PC-3 (cell line): Measurements from ENCODE around the gene CYP4F3. TPM values are rescaled to one million over a fixed set of nuclear protein-coding genes. Genes with fewer than 3 reads are reported as not detected.

Source experiments
- ATAC-seq: fragments of 200-7000 bp; cut with Tn5 transposase; 2 replicates; pipeline ENCODE4 v1.9.1; 2020; ENCODE audit warnings: mild to moderate bottlenecking, moderate library complexity
- BruUV-seq: library from RNA; stranded (reverse); fragments of 400-500 nt; replicated peaks from 2 replicates; lab custom pipeline; 2021; lab: Mats Ljungman, UMichigan
- CTCF ChIA-PET: fragments of 300-600 bp; sonication (Branson Sonifier 250); formaldehyde crosslinking; loops from one replicate; lab custom pipeline; 2022; ENCODE audit warnings: antibody characterized with exemption; lab: Charles Lee
- POLR2A ChIA-PET: fragments of 300-600 bp; sonication (Branson Sonifier 250); formaldehyde crosslinking; loops from one replicate; lab custom pipeline; 2022; ENCODE audit warnings: antibody characterized with exemption; ENCODE audit not compliant: unreplicated experiment; lab: Charles Lee
- DNase-seq: peaks from one replicate; pipeline ENCODE4 v3.0.0-alpha.2; 2015
- H2AFZ ChIP-seq: fragments of 300-600 bp; sonication (generic); 2 replicates; pipeline ENCODE4 v1.6.0; 2016; ENCODE audit warnings: antibody characterized with exemption, low read length
- H3F3A ChIP-seq: fragments of 300-600 bp; sonication (generic); one replicate; pipeline ENCODE4 v1.6.0; 2017; ENCODE audit warnings: antibody characterized with exemption, low read length, control low read depth, mild to moderate bottlenecking; ENCODE audit not compliant: unreplicated experiment
- H3K27ac ChIP-seq: fragments of 300-600 bp; sonication (generic); 2 replicates; pipeline ENCODE4 v1.5.1; 2016; ENCODE audit warnings: mild to moderate bottlenecking, low read length
- H3K27me3 ChIP-seq: fragments of 300-600 bp; sonication (generic); 2 replicates; pipeline ENCODE4 v1.6.1; 2016; ENCODE audit warnings: low read length, mixed read lengths
- H3K36me3 ChIP-seq: fragments of 300-600 bp; sonication (generic); 2 replicates; pipeline ENCODE4 v1.6.1; 2016; ENCODE audit warnings: low read depth, mixed run types, low read length, mixed read lengths
- H3K4me1 ChIP-seq: fragments of 300-600 bp; sonication (generic); 2 replicates; pipeline ENCODE4 v1.5.1; 2016; ENCODE audit warnings: low read length; ENCODE audit not compliant: insufficient read depth
- H3K4me2 ChIP-seq: fragments of 300-600 bp; sonication (generic); 2 replicates; pipeline ENCODE4 v1.6.0; 2016; ENCODE audit warnings: low read length
- H3K4me3 ChIP-seq: fragments of 300-600 bp; sonication (generic); 2 replicates; pipeline ENCODE4 v1.5.1; 2016; ENCODE audit warnings: mild to moderate bottlenecking, low read length, mixed read lengths
- H3K79me2 ChIP-seq: fragments of 300-600 bp; sonication (generic); 2 replicates; pipeline ENCODE4 v1.6.1; 2017; ENCODE audit warnings: low read length, mixed read lengths
- H3K9ac ChIP-seq: fragments of 300-600 bp; sonication (generic); 2 replicates; pipeline ENCODE4 v1.6.0; 2016; ENCODE audit warnings: mild to moderate bottlenecking, low read length
- H3K9me2 ChIP-seq: fragments of 300-600 bp; sonication (generic); replicated peaks from 2 replicates; pipeline ENCODE4 v1.6.1; 2016; ENCODE audit warnings: mixed run types, low read length, mixed read lengths
- H3K9me3 ChIP-seq: fragments of 300-600 bp; sonication (generic); 2 replicates; pipeline ENCODE4 v1.6.1; 2016; ENCODE audit warnings: low read length, mixed read lengths
- H4K20me1 ChIP-seq: fragments of 300-600 bp; sonication (generic); 2 replicates; pipeline ENCODE4 v1.6.1; 2016; ENCODE audit warnings: low read length, mixed read lengths
- EZH2 ChIP-seq: fragments of 300-600 bp; sonication (generic); IDR thresholded peaks from one replicate; pipeline ENCODE4 v1.6.1; 2017; ENCODE audit warnings: antibody characterized with exemption, mild to moderate bottlenecking, low read length; ENCODE audit not compliant: unreplicated experiment
- EZH2phosphoT487 ChIP-seq: fragments of 300-600 bp; sonication (generic); IDR thresholded peaks from 2 replicates; pipeline ENCODE4 v1.6.1; 2018; ENCODE audit warnings: mild to moderate bottlenecking, antibody characterized with exemption, low read length, borderline replicate concordance
- intact Hi-C: fragments of 100-400 bp; cut with micrococcal nuclease; formaldehyde crosslinking; loops from 2 replicates; pipeline ENCODE4 v1.9.0; 2023
- total RNA-seq: library from RNA; depleted of rRNA; stranded (reverse); fragments of >200 nt; gene quantifications from 2 replicates; pipeline ENCODE4 v1.2.3, GENCODE V29; 2014
- TF ChIP-seq, protein P1 (sequence below): fragments of 300-600 bp; sonication (generic); conservative IDR thresholded peaks from 2 replicates; pipeline ENCODE4 v1.5.1; 2017; ENCODE audit warnings: antibody characterized with exemption, low read depth, mild to moderate bottlenecking, low read length

The CYP4F3 gene
- total RNA-seq, 1 experiment from 2014 or later: not detected

DNA sequence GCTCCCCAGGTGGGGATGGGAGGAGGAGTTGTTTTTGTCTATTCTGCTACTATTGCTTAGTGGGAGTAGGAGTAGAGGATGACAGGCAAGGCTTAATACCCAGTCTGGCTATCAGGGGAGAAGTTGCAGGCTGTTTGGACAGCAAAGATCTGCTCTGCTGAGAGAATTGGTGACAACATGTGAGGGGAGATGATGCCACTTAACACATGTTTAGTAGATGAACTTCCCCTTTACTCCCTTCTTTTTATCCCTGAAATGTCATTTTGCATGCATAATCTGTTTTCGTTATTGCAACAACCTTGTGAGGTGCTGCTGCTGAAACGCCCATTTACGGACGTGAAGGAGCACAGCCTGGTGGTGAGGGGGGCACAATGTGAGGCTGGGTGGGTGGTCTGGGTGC is 29.2 kb downstream of the CYP4F3 start:
- ChIA-PET POLR2A (no interaction called here), CTCF (no interaction called here)
- TF ChIP-seq EZH2: no peak
- TF ChIP-seq, protein P1, sequence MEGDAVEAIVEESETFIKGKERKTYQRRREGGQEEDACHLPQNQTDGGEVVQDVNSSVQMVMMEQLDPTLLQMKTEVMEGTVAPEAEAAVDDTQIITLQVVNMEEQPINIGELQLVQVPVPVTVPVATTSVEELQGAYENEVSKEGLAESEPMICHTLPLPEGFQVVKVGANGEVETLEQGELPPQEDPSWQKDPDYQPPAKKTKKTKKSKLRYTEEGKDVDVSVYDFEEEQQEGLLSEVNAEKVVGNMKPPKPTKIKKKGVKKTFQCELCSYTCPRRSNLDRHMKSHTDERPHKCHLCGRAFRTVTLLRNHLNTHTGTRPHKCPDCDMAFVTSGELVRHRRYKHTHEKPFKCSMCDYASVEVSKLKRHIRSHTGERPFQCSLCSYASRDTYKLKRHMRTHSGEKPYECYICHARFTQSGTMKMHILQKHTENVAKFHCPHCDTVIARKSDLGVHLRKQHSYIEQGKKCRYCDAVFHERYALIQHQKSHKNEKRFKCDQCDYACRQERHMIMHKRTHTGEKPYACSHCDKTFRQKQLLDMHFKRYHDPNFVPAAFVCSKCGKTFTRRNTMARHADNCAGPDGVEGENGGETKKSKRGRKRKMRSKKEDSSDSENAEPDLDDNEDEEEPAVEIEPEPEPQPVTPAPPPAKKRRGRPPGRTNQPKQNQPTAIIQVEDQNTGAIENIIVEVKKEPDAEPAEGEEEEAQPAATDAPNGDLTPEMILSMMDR: no peak
- TF ChIP-seq EZH2phosphoT487: no peak
- Histone ChIP-seq H3K4me3 (no peak overlapping the region), H3K4me1 (peaks cover 7% of the 10 kb centered on the region; the same call in 1 of the 2 replicates), H3K36me3 (no peaks in the 10 kb centered on the region), H3F3A (no peaks in the 10 kb centered on the region), H3K27ac (no peak overlapping the region), H3K9me3 (no peaks in the 10 kb centered on the region), H3K79me2 (no peaks in the 10 kb centered on the region), H3K27me3 (no peaks in the 10 kb centered on the region), H3K9ac (no peak overlapping the region), H4K20me1 (no peaks in the 10 kb centered on the region), H3K9me2 (no peaks in the 10 kb centered on the region), H3K4me2 (no peak overlapping the region), H2AFZ (no peak overlapping the region)
- intact Hi-C loops: no loop called here
- ATAC-seq: no peak
- DNase-seq: no peak
- BruUV-seq: no TSS peak

- intact Hi-C loops: no loop called here
- ChIA-PET POLR2A (no interaction called here), CTCF (no interaction called here)
- DNase-seq (no peak), ATAC-seq (no peak)
- TF ChIP-seq EZH2phosphoT487 (no peak), EZH2 (no peak)
- TF ChIP-seq, protein P1: no peak
- Histone ChIP-seq H3K79me2 (no peaks in the 10 kb centered on the region), H3K36me3 (no peaks in the 10 kb centered on the region), H3K27me3 (no peaks in the 10 kb centered on the region), H3K9ac (no peak overlapping the region), H4K20me1 (no peaks in the 10 kb centered on the region), H3K4me3 (no peak overlapping the region), H3K27ac (no peak overlapping the region), H3K4me2 (no peak overlapping the region), H3K9me3 (no peaks in the 10 kb centered on the region), H2AFZ (no peak overlapping the region), H3F3A (no peaks in the 10 kb centered on the region), H3K4me1 (peaks cover 7% of the 10 kb centered on the region; the same call in 1 of the 2 replicates), H3K9me2 (no peaks in the 10 kb centered on the region)
- no TSS peak for BruUV-seq
Observed at GRCh38 chr19:15671237-15671821, 30.6 kb downstream of the CYP4F3 start.

GRCh38 chr19:15671891-15672579 is 31.3 kb downstream of the CYP4F3 start:
- no peaks in the 10 kb centered on the region for H3F3A ChIP-seq
- no peaks in the 10 kb centered on the region for H3K9me3 ChIP-seq
- H3K27me3 ChIP-seq: no peaks in the 10 kb centered on the region
- intact Hi-C loops: no loop called here
- TF ChIP-seq, protein P1: no peak
- TF ChIP-seq EZH2 (no peak), EZH2phosphoT487 (no peak)
- H3K9ac ChIP-seq: no peak overlapping the region
- no peak overlapping the region for H2AFZ ChIP-seq
- DNase-seq: no peak
- BruUV-seq: no TSS peak
- ChIA-PET CTCF (no interaction called here), POLR2A (no interaction called here)
- H3K4me1 ChIP-seq: peaks cover 7% of the 10 kb centered on the region; the same call in 1 of the 2 replicates
- H3K9me2 ChIP-seq: no peaks in the 10 kb centered on the region
- no peak overlapping the region for H3K4me3 ChIP-seq
- no peak for ATAC-seq
- peak overlapping the region; percentile 15; the same call in 1 of the 2 replicates for H3K4me2 ChIP-seq
- H3K36me3 ChIP-seq: no peaks in the 10 kb centered on the region
- no peaks in the 10 kb centered on the region for H4K20me1 ChIP-seq
- no peaks in the 10 kb centered on the region for H3K79me2 ChIP-seq
- H3K27ac ChIP-seq: no peak overlapping the region
